CD1c-positive myeloid dendritic cell (primary cell): ENCODE data around the gene MAP2K5.

Experiments
- DNase-seq: peaks from one replicate; pipeline ENCODE4 v3.0.0-alpha.2; 2016; ENCODE audit errors: extremely low spot score

MAP2K5 gene

DNA sequence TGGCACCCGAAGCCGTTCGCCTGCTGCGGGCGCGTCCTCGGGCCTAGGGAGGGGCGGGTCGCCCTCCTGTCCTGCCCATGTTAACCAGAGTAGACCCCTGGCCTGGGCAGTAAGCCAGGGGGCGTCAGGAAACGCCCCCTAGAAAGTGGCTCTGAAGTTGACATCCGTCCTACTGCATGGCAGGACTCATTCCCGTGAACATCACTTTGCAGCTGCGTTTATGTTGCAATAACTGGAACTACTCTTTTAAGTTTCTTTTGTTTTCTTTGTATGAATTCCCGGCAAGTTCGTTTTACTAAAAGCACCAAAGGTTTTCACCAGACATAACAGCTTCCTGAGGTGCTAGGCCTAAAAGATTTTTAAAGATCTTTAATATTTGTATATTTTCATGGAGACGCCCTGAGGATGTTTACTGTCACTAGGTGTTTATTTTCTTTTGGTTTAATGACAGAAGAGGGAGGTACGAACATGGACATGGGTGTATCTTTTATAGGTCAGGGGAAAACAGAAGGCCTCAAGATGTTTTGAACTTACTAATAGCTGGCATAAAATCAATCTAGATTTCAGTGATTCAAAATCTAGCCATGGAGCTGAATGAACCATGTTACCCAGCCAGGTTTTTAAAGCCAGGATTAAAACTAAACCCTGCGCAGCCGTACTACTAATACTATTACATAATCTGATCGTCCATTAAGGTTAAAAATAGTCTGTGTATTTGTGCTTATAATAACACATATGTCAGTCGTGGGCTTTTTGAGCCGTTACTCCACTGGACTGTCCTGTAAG is 20.5 kb upstream of the MAP2K5 start:
- DNase-seq = peak; percentile 29

DNA sequence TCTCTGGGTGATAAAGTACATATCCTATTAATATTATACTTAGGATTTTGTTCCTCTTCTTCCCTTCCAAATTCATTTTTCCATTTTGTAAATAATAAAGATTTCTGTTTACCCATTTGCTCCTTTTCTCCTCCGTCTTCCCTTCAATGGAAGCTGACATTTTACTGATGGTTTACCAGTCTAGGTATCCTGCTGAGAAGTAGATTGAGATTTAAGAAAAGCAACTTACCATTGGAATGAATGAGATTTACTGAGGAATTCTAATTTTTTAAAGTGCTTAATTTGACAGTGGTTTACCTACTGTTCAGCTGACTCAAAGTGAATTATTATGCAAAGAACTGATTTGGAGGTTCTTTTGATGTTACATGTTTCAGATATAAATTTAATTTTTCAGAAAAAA is 19.2 kb upstream of the MAP2K5 start:
- DNase-seq = no peak

DNA sequence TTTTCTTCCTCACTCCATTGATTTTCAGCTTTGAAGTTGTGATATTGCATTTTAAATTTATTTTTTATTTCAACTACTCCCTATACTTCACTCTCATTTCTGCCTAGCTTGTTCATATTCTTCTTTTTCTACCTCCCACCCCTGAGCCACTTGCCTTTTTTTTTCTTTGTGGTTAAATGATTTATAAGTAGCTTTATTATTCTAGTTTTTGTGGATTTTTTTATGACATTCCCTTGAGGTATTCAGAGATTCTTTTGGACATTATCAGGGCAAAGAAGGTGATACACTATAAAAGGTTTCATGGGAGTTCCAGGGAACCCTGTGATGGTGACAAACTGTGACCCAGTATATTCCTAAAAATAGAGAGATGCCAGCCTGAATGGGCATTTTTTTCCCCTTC is 18.3 kb upstream of the MAP2K5 start:
- no peak for DNase-seq

DNA sequence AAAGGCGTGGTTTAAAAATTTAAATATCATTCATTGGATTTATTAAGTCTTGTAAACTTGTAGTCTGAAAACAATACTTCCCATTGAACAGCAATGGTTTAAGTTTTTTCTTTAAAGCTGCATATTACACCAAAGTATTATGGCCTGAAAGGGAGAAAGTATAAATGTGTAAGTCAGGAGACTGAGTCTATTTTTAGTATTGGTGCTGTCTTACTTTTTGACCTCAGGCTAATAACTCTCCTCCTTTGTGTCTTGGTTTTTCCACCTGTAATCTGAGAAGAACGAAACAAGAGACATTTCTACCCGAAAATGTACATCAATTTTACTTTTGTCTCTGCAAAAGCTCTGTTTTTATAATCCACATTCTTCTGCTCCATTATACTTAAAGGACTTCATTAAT is 14.0 kb upstream of the MAP2K5 start:
- DNase-seq = no peak

DNA sequence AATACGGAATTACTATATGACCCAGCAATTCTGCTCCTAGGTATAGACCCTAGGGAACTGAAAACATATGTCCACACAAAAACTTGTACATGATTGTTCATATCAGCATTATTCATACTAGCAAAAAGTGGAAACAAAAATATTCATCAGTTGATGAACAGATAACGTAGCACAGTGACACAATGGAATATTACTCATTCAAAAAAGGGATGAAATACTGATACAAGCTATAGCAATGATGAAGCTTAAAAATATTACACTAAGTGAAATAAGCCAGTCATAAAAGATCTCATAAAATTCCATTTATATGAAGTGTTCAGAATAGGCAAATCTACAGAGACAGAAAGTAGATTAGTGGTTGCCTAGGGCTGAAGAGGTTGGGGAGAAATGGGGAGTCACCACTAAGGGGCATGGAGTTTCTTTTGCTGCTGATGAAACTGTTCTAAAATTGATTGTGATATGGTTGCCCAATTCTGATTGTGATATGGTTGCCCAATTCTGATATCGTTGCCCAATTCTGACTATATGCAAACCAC is 11.1 kb upstream of the MAP2K5 start:
- no peak for DNase-seq

DNA sequence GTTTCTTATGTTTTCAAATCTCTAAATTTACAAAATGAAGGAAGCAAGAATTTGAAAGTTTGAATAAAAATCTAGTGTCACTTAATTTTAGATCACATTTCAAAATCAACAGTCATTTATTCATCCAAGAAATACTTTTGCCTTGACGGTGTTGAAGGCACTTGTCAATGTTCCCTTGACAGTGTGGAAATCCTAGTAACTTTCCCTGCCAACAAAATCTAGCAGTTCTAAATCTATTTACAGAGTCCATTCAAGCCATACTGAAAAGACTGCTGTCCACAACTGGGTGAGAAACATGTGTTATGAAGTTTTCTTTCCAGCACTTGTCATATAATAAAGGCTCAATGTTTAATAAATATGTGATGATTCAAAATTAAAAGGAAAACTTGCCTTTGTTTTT is 8.6 kb upstream of the MAP2K5 start:
- DNase-seq = no peak

DNA sequence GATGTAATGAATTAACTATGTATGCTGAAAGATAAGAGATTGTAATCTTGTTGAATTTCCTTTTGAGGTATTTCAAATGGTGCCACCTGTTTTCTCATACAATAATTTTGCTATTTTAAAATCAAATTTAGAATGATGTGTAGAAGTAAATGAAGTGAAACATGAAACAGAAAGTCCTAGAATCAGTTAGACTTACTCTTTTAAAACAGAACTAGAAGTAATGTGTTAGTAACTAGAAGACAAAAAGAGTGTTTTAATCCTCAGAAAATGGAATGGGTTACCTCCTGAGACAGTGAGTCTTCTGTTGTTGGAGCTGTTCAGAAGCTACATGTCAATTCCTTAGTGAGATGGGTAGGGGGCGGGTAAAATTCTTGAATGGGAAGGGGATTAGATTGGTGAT is 8.1 kb upstream of the MAP2K5 start:
- DNase-seq = no peak

DNA sequence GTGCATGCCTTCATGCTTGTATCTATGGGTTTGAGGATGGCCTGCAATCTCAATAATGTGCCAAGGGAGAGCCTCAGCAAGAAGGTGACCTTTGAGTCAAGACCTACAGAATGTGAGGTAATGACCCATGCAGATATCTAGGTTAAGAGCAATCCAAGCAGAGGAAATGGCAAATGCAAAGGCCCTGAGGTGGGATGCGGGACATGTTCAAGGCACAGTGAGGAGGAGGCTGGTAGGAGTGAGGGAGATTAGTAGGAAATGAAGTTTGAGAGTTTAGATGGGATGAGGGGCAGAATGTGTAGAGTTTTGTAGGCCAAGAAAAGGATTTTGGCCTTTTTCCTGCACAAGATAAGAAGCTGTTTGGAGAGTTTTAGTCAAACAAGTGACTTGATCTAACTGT is 4.7 kb upstream of the MAP2K5 start:
- no peak for DNase-seq

DNA sequence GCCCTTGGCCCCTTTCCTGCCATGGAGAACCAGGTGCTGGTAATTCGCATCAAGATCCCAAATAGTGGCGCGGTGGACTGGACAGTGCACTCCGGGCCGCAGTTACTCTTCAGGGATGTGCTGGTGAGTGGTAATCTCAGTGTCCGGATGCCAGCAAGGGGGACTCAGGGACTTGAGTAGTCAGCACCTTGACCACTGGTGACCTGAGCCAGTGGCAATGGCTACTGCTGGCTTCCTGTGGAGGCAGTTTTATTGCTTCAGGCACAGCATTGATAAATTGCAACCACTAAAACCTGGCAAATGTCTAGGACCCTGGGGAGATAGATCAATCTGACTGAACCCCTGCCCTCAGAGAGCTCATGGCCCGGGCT is 830 bp downstream of the MAP2K5 start:
- no peak for DNase-seq

DNA sequence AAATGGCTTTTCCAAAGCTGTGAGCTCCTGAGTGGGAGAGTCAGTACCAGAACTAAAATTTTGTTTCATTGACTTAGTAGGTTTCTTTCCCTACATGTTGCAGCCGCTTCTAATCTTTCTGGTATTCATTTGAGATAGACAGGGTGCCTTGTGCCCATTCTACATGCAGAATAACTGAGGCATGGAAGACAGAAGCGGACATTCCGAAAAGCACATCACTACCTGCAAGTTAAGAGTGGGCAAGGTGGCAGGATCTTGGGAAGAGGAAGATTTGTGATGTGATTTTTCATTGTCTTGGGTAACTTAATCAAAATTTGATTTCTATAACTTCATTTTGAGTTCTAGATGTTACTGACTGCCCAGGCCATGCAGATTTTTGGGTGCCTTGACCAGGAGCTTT is 2.0 kb downstream of the MAP2K5 start:
- no peak for DNase-seq

DNA sequence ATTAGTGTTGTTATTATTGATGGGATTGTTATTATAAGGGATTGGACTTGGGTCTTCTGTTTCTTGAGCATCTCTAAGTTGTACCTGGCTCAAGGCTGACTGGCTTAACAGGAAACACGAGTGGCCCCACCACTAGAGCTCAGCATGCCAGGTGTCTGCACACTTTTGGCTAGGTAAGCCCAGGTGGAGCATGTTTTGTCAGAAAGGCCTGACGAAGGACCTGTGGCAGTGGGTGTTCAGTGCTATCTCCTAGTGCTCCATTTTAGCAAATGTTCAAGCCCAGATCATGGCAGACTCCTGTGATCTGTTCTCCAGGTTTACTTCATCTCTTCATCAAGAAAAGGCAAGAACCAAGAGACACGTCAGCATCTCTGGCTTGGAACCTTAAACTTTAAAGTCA is 3.4 kb downstream of the MAP2K5 start:
- no peak for DNase-seq

DNA sequence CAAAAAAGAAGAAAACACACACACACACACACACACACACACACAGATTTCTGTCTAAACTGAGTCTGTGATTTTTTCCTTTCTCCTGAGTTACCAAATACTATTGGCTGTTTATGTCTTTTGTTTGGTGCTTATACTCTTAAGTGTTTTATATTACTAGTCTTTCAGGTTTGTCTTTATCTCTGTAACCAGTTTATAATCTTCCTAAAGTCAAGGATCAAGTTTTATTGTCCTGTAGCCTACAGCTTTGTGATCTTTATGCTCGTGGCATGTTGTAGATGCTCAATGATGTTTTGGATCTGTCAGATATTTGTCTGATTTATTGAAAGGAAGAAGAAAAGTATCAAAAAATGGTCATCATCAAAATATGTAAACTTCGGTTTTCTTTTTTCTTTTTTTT is 4.6 kb downstream of the MAP2K5 start:
- no peak for DNase-seq

DNA sequence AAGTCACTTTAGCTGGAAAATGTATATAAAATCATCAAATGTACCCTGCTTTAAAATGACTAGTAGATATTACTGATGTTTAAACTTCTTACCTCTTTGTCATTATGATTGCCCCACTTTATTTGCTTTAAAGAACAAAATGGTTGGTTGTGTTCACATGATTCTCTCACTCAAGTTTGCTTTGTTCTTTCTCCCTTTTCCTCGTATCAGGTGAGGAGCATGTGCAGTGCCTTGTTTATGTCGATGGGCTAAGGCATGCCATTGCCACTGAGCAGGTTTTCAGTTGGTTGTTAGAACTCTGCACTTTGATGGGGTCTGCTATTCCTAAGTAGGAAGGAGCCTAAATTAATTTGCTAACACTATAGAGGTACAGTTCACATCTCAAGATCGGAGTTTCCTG is 5.3 kb downstream of the MAP2K5 start:
- no peak for DNase-seq

DNA sequence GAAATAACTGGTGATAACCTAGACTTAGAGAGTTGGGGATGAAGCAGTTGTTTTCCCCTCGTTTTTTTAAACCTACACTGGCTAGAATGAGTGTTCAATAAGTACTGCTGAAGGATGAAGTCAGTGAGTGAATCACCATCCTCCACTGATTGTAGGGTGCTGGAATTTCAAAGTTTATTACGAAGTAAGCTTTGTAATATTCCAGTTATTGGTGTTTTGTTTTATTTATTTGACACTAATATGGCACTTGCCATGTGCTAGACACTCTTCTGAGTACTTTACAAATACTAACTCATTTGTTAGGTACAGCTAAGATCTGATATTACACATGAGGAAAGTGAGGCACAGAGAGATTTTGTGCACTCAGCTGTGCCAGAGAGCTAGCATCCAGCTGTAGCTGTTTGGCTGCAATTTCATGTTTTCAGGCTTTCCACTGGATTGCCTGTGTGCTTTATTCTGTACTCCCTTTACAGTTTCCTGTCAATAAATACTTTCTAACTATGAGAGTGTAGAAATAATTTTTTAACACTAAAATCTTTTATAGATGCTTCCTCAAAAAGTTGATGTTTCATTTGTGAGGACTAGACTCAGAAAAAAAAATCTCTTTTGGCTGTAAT is 5.8 kb downstream of the MAP2K5 start:
- DNase-seq = no peak

DNA sequence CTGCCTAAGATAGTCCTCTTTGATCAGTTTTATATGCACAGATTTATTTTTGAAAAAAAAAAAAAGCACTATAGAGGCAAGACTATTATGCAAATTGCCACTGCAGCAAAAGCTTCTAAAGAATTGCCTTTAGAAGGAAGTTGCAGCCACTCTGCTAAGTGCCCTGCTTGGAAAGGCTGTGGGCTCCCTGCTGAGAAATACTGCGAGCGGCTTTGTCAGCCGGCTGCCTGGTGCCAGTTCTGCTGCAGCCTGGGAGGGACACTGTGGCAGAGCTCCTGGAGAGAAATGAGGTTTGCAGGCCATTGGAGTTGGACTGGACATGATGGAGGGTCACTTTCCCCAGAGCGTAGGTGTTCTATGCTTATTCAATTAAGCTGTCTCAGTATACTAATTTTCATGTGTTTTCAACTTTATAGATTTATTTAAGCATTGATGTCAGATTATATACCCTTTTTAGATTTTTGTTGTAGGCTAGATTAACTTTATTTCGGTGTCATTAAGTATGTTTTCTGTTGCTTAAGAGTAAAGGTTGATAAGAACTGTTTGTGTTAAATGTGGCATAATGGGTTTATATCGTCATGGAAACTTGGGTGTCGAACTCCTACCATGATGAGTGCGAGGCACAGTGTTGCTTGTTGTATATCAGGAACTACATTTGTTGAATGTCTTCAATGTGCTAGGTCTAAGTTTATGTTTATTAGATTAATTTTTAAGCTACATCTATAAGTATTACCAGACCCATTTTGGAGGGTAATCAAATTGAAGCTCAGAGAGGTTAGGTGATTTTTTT is 6.6 kb downstream of the MAP2K5 start:
- DNase-seq = peak; percentile 24

DNA sequence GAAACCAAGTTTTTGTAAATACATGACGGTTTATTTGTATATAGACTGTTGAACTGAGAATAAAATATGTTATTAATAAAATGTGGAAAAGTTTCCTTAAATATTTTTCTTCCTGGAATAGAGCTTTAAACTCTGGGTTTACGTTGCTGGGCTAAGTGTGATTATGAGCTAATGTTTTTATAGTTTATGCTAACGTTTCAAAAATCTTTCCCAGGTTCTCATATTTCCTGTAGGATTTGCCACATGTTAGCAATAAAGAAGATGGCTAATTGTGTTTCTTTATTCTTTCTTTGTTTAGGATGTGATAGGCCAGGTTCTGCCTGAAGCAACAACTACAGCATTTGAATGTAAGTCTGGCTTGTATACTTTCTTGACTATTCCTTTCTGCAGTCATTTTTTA is 7.2 kb downstream of the MAP2K5 start:
- DNase-seq = no peak

DNA sequence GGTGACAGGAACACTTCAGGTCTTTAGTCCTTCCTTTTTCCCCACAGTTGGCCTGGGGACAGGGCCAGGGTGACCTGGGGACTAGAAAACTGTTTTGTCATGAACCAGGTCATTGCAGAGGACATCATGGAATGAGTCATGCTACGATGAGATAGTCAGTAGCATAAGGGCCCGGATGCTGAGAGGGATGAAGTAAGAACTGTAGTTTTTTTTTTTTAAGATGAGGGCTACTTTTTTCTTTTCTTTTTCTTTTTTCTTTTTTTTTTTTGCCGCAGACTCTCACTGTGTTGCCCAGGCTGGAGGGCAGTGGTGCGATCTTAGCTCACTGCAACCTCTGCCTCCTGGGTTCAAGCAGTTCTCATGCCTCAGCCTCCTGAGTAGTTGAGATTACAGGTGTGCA is 8.0 kb downstream of the MAP2K5 start:
- DNase-seq = peak; percentile 23

DNA sequence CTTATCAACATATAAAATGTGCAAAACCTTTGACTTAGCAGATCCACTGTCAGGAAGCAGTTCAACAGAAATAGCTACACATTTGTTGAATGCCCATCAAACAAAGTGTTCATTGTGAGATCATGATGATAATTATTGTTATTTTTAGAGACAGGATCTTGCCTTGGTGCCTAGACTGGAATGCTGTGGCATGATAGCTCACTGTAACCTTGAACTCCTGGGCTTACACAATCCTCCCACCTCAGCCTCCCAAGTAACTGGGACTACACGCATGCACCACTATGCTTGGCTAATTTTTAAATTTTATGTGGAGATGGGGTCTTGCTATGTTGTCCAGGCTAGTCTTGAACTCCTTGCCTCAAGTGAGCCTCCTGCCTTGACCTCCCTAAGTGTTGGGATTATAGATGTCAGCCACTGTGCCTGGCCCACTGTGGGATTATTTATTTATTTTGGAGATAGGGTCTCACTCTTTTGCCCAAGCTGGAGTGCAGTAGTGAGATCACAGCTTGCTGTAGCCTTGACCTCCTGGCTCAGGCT is 8.8 kb downstream of the MAP2K5 start:
- no peak for DNase-seq

DNA sequence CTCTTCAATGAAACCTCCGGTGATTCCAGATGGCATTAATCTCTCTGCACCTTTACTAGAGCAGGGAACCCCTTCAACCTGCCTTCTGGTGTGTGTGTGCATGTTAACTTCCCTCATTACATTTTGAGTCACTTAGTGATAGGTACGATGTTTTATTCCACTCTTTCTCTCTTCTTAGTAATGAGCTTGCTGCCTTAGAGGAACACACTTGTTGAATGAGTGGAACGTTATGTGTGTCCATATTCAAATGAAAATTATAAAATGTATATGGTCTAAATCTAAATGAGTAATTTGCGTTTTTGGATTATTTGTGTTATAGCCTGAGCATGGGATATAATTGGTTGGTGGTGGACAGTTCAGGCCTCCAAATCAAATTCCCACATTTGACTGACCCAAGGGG is 12.1 kb downstream of the MAP2K5 start:
- no peak for DNase-seq

DNA sequence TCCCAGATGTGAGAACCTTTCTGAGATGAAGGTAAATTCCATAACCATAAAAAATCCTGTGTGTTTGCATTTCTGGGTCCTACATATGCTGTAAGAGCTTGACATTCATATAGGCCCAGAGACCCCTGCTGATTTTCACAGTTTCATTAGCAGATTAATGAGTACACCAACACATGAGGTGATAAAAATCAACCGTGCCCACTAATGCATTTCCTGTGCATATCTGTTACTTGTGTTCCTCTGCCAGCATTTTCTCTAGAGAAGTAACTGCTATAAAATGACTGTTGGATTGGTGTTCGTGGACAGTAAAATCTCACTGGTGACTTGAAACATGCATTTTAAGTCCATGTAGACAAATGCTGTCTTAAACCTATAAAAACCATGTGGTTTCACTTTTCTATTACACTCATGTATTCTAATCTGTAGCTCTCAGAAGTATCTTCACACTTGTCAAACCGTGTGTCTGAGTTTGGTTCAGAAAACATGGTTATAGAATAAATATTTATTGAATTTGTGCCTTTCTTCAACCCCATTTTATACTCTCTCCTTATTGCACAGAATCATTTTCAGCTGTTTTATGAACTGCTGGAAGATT is 14.6 kb downstream of the MAP2K5 start:
- no peak for DNase-seq

DNA sequence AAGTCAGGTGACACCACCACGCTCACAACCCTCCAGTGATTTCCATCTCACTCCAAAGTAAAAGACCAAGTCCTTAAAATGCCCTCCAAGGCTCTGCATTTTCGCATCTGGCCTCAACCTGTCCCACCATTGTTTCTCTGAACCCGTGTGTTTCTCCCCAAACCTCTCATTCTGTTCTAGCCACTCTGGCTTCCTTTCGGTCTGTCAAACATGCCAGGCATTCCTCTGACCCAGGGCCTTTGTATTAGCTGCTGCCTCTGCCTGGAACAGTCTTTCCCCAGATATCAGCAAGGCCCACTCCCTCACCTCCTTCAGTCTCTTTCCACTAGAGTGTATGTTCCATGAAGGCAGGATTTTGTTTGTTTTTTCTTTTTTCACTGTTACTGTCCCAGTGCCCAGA is 16.0 kb downstream of the MAP2K5 start:
- no peak for DNase-seq

DNA sequence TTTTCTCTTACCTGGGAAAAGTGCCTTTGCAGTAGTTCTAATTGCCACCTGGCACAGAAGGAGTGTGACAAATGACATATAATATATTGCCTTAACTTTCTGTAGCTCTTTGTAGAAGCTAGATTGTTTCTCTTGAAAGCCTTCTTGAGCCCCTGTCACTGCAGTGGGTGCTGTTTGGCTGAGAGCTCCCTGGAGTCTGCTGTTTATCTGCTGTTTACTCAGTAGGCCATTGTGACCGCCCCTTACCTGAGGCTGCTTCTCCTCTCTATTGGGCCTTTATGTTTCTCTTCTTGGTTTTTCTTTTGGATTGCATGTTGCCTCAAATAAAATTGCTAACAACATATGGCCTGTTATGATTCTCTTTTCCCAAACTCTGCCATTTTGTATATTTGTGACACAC is 16.7 kb downstream of the MAP2K5 start:
- no peak for DNase-seq
